Central memory CD8-positive, alpha-beta T cell (primary cell): Measurements from ENCODE around the gene SNX24.

ENCODE experiments used
- ATAC-seq: fragments of 150-1000 bp; cut with Tn5 transposase; replicated peaks from 2 replicates; pipeline ENCODE4 v1.10.0; 2022; ENCODE audit warnings: mild to moderate bottlenecking, moderate FRiP score, moderate number of reproducible peaks; ENCODE audit not compliant: poor library complexity, severe bottlenecking; ENCODE audit errors: extremely low read depth
- DNase-seq, 2 donors: peaks; one replicate each; pipeline ENCODE4 v3.0.0; 2021; ENCODE audit warnings: low spot score in 2 of 2
- H3K27ac Mint-ChIP-seq: one replicate; pipeline ENCODE4 v1.8.0; 2022; ENCODE audit warnings: low read depth, mild to moderate bottlenecking, moderate library complexity, mixed read lengths
- H3K27me3 Mint-ChIP-seq: one replicate; pipeline ENCODE4 v1.8.0; 2022; ENCODE audit warnings: mixed read lengths
- H3K36me3 Mint-ChIP-seq: one replicate; pipeline ENCODE4 v1.8.0; 2022; ENCODE audit warnings: mild to moderate bottlenecking, moderate library complexity, mixed read lengths; ENCODE audit not compliant: insufficient read depth
- H3K4me1 Mint-ChIP-seq: one replicate; pipeline ENCODE4 v1.8.0; 2022; ENCODE audit warnings: mixed read lengths
- H3K4me3 Mint-ChIP-seq: one replicate; pipeline ENCODE4 v1.8.0; 2022; ENCODE audit warnings: mild to moderate bottlenecking, moderate library complexity, mixed read lengths
- H3K9me3 Mint-ChIP-seq: one replicate; pipeline ENCODE4 v1.8.0; 2022; ENCODE audit warnings: mixed read lengths

Gene SNX24

DNA sequence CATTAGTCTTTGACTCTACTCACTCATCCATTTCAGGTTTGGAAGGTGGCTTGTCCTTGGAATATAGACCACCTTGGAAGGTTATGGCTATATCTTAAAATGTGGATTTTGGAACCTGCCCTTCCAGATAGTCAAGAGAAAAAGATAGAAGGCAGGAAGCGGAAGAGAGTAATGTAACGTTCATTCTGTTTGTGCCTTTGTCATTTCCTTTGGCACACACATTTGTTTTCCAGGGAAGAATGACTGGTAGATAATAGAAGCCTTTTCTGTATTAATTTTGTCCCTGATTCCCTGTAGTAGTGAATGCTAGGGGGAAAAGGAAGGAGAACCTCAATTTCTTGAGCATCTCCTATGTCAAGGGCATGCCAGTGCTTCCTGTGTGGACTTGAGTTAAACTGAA, 136.4 kb downstream of the SNX24 start:
- H3K9me3 Mint-ChIP-seq: no peaks in the 10 kb centered on the region
- H3K4me1 Mint-ChIP-seq: no peaks in the 10 kb centered on the region
- H3K27ac Mint-ChIP-seq: no peak overlapping the region
- no peak for DNase-seq
- no peaks in the 10 kb centered on the region for H3K27me3 Mint-ChIP-seq
- no peak overlapping the region for H3K4me3 Mint-ChIP-seq
- no peaks in the 10 kb centered on the region for H3K36me3 Mint-ChIP-seq
- no peak for ATAC-seq

DNA sequence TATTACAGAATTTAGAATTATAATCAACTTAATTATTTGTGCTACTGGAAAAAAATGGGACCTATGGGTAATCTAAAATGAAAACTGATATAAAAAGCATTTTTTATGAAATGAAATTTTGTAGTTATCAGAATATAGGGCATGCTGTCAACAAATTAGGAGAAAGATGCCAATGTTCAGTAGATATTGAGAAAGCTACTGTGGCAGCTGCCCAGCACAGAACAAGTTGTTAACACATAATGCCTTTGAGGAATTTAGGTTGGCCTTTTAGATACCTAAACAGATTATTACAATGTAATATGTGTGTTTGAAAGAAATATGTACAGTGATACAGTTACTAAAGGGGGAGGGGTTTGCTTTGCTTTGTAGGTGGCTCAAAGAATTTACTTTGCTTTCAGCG, 137.0 kb downstream of the SNX24 start:
- Mint-ChIP-seq H3K4me3 (no peak overlapping the region), H3K36me3 (no peaks in the 10 kb centered on the region), H3K27ac (no peak overlapping the region), H3K9me3 (no peaks in the 10 kb centered on the region), H3K27me3 (no peaks in the 10 kb centered on the region), H3K4me1 (no peaks in the 10 kb centered on the region)
- DNase-seq (no peak), ATAC-seq (no peak)

DNA sequence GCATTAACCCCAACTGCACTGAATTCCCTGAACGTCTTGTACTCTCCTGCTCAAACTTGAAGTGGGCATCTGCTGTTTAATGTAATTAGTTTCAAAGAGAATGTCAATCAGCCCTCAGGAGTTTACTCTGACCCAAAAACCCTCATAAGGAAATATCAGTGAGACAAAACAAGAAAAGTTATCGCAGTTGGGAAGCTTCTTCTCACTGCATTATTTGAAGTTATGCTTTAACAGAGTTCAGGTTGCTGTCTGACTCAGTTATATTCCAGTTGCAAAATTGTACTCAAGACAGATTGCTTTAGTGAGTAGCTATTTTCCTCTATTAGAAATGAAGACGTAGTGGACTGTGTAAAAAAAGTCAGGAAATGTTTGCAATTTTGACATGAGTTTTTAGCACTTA, 139.0 kb downstream of the SNX24 start:
- H3K27ac Mint-ChIP-seq: no peak overlapping the region
- H3K27me3 Mint-ChIP-seq: no peaks in the 10 kb centered on the region
- no peaks in the 10 kb centered on the region for H3K4me1 Mint-ChIP-seq
- DNase-seq: no peak
- H3K36me3 Mint-ChIP-seq: no peaks in the 10 kb centered on the region
- H3K9me3 Mint-ChIP-seq: no peaks in the 10 kb centered on the region
- no peak overlapping the region for H3K4me3 Mint-ChIP-seq
- no peak for ATAC-seq

DNA sequence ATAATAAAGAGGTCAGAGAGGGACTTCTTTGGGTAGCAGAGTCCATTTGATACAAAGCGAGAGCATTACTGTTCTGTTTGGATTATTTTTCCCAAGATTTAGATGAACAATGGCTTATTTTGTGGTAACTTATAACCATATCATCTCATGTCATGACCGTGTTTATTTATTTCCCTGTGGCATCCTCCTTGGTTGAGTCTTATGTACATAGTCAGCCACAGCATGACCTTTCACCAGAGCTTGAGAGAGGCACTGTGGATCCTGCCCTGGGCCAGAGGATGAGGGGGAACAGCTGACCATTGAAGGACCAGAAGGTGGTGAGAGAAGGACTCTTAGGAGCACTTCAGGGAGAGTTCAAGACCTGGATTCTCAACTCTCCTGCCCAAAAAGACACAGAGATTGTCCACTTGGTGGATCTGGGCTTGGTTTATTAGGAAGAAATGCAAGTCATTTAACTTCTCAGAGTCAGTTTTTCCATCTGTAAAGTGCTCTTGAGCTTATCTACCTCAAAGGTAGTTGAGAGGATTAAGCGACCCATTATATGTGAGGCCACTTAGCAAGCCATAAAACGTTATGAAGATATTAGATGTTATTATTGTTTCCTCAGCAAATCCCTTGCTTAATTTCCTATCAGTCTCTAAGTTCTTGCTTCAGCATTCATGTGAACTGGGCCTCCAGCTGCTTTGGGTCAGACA, 139.7 kb downstream of the SNX24 start:
- Mint-ChIP-seq H3K27me3 (no peaks in the 10 kb centered on the region), H3K4me3 (no peak overlapping the region), H3K36me3 (no peaks in the 10 kb centered on the region)

DNA sequence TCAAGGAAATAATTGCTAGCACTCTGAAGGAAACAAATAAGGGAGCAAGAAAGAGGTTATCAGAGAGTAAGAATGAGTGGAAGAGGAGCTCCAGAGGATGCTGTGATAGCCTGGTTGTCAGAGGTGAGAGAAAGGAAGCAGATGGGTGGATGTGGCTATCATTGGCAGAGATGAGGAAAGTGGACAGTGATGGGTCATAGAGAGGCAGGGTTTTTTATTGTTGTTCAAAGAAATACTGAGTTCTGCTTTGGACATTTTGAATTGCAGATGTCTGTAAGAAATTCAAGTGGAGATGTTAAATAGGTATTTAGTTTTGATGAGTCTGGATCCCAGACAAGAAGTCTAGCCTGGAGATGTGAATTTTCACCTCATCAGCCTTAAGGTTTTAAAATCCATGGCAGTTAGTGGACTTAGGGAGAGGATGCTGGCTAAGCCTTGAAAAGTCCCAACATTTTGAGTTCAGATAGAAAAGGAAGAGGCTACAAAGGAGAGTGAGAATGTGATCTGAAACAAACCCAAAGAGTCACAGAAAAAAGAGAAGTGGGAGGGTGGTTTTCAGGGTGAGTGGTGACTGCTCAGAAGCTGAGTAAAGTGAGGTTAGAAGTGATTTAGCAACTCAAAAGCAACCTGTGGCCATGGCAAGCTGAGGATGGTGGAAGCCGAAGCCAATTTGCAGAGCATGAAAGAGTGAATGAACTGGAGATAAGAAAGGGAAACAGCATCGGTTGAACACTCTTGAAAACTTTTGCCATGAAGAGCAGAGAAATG, 140.7 kb downstream of the SNX24 start:
- no peaks in the 10 kb centered on the region for H3K27me3 Mint-ChIP-seq
- H3K4me1 Mint-ChIP-seq: no peaks in the 10 kb centered on the region
- no peak for ATAC-seq
- no peak overlapping the region for H3K27ac Mint-ChIP-seq
- DNase-seq: no peak
- H3K9me3 Mint-ChIP-seq: no peaks in the 10 kb centered on the region
- no peak overlapping the region for H3K4me3 Mint-ChIP-seq
- H3K36me3 Mint-ChIP-seq: no peaks in the 10 kb centered on the region

More for the DNA sequence above, 139.7 kb downstream of the SNX24 start:
- ATAC-seq (no peak), DNase-seq (no peak)
- H3K9me3 Mint-ChIP-seq: no peaks in the 10 kb centered on the region
- H3K4me1 Mint-ChIP-seq: no peaks in the 10 kb centered on the region
- no peak overlapping the region for H3K27ac Mint-ChIP-seq

DNA sequence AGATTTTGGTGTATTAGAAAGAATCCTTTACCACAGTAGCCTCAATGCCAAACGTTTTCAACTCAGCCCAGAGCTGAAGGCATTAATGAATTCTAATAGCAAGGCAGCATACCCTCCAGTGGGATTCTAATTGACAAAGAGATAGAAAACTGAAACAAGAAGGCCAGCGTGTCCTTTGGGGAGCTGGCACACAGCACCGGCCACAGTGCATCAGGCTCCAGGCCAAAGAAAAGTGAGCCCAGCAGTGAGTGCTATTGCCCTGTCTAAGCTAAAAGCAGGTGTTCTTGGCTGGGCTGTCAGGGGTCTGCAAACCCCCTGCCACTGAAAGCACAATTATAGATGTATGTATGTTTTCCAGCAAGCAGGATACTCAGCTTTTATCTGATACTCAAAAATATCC, 150.7 kb downstream of the SNX24 start:
- ATAC-seq (no peak), DNase-seq (no peak)
- no peaks in the 10 kb centered on the region for H3K4me1 Mint-ChIP-seq
- H3K4me3 Mint-ChIP-seq: no peak overlapping the region
- H3K36me3 Mint-ChIP-seq: no peaks in the 10 kb centered on the region
- no peak overlapping the region for H3K27ac Mint-ChIP-seq
- H3K27me3 Mint-ChIP-seq: no peaks in the 10 kb centered on the region
- no peaks in the 10 kb centered on the region for H3K9me3 Mint-ChIP-seq

DNA sequence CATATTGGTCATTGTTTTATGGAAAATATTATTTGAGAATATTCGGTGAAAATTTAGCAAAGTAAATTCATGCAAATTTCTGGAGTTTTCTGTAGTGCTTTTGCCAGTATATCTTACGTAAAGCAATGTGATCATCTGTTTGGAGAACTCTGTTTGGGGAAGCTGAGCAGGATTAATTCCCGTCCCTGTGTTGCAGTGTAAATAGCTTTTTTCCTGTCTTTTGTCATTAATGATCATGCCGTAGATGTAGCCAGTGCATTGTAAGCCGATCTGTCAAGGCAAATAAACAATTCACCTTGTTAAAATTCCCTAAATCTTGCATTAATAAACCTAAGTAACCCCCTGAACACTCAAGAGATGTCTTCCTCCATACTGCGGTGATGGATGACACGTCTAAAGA, 151.9 kb downstream of the SNX24 start:
- H3K27me3 Mint-ChIP-seq: no peaks in the 10 kb centered on the region
- no peaks in the 10 kb centered on the region for H3K9me3 Mint-ChIP-seq
- H3K4me1 Mint-ChIP-seq: no peaks in the 10 kb centered on the region
- no peaks in the 10 kb centered on the region for H3K36me3 Mint-ChIP-seq
- no peak overlapping the region for H3K27ac Mint-ChIP-seq
- ATAC-seq: no peak
- no peak overlapping the region for H3K4me3 Mint-ChIP-seq
- DNase-seq: no peak

DNA sequence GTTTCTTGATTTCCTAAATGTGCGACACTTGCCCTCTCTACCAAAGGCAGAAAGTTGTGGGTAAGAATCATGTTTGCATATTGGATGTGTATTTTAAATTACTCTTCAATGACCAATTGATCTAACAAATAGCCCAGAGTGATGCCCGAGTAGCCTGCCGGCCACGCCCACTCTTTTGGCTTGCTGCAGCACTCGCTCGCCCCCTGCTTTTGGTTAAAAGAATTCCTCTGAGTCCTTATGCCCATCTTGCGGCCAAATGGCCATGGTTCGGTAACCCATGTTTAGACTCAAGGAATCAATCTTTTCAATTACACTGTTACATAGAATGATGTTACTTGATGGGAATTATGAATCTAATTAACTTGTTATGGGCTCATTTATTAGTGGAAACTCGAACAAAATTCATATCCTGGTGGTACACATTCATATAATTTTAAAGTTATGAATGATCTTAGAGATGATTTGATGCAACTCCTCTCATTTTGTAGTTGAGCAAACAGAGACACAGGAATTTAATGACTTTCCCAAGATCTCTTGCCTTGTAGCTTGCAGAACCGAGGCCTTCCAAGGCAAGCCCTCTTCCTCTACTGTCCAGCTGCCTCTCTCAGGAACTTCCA, 154.6 kb downstream of the SNX24 start:
- ATAC-seq (no peak), DNase-seq (no peak)
- no peaks in the 10 kb centered on the region for H3K4me1 Mint-ChIP-seq
- no peaks in the 10 kb centered on the region for H3K9me3 Mint-ChIP-seq
- H3K4me3 Mint-ChIP-seq: no peak overlapping the region
- H3K27me3 Mint-ChIP-seq: no peaks in the 10 kb centered on the region
- no peak overlapping the region for H3K27ac Mint-ChIP-seq
- peaks cover 2% of the 10 kb centered on the region for H3K36me3 Mint-ChIP-seq

DNA sequence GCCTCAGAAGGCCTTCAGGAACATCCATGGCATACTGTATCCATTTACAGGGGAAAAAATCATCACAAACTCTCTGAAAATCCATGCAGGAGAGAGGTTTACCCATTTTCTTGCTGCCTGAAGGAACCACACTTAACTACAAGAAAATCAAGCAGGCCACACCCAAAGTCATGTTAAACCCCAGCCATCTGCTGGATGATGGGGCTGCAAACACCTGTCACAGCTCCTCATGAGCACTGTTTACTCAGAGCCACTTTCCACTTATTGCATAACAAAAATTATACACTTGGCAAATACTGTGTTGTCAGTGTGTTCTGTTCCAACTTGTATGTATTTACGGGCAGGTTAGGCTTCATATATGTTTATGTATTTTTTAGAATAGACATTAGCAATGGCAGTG, 155.3 kb downstream of the SNX24 start:
- Mint-ChIP-seq H3K9me3 (no peaks in the 10 kb centered on the region), H3K4me1 (no peaks in the 10 kb centered on the region), H3K36me3 (peaks cover 2% of the 10 kb centered on the region), H3K27me3 (no peaks in the 10 kb centered on the region), H3K27ac (no peak overlapping the region), H3K4me3 (no peak overlapping the region)
- DNase-seq (no peak), ATAC-seq (no peak)

DNA sequence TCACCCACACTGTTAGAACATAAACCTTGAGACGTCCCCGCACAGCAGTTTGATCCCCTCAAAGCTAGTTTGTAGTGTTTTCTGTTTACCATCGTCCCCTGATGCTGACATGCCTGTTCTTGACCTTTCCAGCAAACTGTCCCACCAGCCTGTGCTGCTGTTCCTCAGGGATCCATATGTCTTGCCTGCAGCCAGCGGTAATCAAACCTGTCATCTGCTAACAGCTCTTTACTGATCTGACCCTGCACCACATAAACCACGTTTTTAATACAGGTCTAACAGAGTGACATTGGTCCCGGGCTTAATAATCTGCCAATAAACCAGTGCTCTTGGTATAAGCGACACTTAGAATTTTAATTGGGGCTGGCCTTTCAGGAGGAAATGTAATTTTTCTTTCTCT, 156.4 kb downstream of the SNX24 start:
- no peak overlapping the region for H3K27ac Mint-ChIP-seq
- no peaks in the 10 kb centered on the region for H3K27me3 Mint-ChIP-seq
- no peak overlapping the region for H3K4me3 Mint-ChIP-seq
- H3K4me1 Mint-ChIP-seq: peaks cover 6% of the 10 kb centered on the region
- DNase-seq (no peak), ATAC-seq (no peak)
- H3K9me3 Mint-ChIP-seq: no peaks in the 10 kb centered on the region
- peaks cover 2% of the 10 kb centered on the region for H3K36me3 Mint-ChIP-seq

DNA sequence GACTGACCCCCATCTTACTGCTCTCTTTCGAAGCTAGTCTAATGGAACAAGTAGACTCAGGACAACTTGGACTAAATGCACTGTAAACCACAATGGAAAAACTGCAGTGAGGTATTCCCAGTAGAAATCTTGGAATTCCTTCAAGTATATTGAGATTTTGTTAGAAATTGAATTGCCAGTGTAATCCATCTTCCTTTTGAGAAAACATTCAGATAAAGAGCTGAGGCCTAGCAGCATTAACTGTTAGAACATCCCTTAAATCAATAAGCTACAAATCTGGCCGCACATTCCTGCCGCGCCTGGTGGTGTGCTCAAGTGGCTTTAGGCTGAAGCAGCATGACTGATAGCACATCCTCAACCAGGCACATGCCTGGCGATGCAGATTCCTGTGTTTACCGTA, 161.8 kb downstream of the SNX24 start:
- ATAC-seq: no peak
- Mint-ChIP-seq H3K9me3 (no peaks in the 10 kb centered on the region), H3K27me3 (no peaks in the 10 kb centered on the region), H3K27ac (no peak overlapping the region), H3K36me3 (peaks cover 2% of the 10 kb centered on the region), H3K4me3 (no peak overlapping the region), H3K4me1 (peaks cover 6% of the 10 kb centered on the region)
- no peak for DNase-seq

DNA sequence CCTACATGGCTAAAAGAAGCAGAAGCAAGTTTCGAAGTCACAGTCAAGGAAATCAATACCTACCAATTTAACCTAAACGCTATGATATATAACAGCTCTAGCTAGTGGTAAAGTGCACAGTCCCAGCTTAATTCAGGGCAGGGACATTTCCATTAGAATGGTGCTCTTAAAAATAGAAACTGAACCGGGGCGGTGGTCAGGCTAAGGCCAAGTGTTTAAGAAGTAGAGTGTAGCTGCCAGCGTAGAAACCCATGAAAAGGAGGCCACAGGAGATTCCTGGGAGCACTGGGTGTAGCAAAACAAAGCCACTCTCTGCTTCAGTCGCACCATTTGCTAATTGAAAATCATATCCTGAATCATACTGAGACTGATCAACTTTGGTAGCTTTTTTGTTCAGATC, 162.3 kb downstream of the SNX24 start:
- DNase-seq (no peak), ATAC-seq (no peak)
- Mint-ChIP-seq H3K4me3 (no peak overlapping the region), H3K36me3 (peaks cover 2% of the 10 kb centered on the region), H3K9me3 (no peaks in the 10 kb centered on the region), H3K27me3 (no peaks in the 10 kb centered on the region), H3K4me1 (peaks cover 6% of the 10 kb centered on the region), H3K27ac (no peak overlapping the region)

DNA sequence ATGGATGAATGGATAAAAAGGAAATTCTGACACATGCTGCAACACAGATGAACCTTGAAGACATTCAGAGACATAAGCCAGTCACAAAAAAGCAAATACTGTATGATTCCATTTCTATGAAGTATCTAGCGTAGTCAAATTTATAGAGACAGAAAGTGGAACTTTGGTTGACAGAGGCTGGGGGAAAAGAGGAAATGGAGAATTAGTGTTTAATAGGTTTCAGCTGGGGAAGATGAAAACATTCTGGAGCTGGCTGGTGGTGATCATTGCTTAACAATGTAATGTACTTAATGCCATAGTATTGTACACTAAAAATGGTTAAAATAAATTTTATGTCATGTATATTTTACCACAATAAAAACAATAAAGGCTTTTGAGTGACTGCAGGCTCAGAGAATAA, 166.9 kb downstream of the SNX24 start:
- Mint-ChIP-seq H3K4me3 (no peak overlapping the region), H3K9me3 (no peaks in the 10 kb centered on the region), H3K27ac (no peak overlapping the region), H3K4me1 (no peaks in the 10 kb centered on the region), H3K27me3 (no peaks in the 10 kb centered on the region), H3K36me3 (peaks cover 2% of the 10 kb centered on the region)
- no peak for DNase-seq
- no peak for ATAC-seq
